Endodermal cell (in vitro differentiated cells): Measurements from ENCODE around the gene TLR3. TPM values are rescaled to one million over a fixed set of nuclear protein-coding genes. Genes with fewer than 3 reads are reported as not detected.

Experiments used
- DNase-seq: peaks from one replicate; pipeline ENCODE4 v3.0.0-alpha.2; 2017
- H3K27ac ChIP-seq: 2 replicates; pipeline ENCODE4 v1.5.1; 2013; ENCODE audit warnings: mild to moderate bottlenecking, low read depth, low read length, moderate library complexity
- H3K27me3 ChIP-seq: 2 replicates; pipeline ENCODE4 v1.6.1; 2013; ENCODE audit warnings: mild to moderate bottlenecking, low read length, moderate library complexity; ENCODE audit not compliant: insufficient read depth, control insufficient read depth, poor library complexity, severe bottlenecking
- H3K36me3 ChIP-seq: 2 replicates; pipeline ENCODE4 v1.7.0; 2013; ENCODE audit warnings: mild to moderate bottlenecking, low read length, moderate library complexity; ENCODE audit not compliant: control insufficient read depth, insufficient read depth
- H3K4me1 ChIP-seq: one replicate; pipeline ENCODE4 v1.7.0; 2013; ENCODE audit warnings: low read length; ENCODE audit not compliant: control insufficient read depth, insufficient read depth
- H3K4me3 ChIP-seq: 2 replicates; pipeline ENCODE4 v1.5.1; 2013; ENCODE audit warnings: mild to moderate bottlenecking, low read length, moderate library complexity
- H3K9ac ChIP-seq: 2 replicates; pipeline ENCODE4 v1.6.1; 2013; ENCODE audit warnings: mild to moderate bottlenecking, low read length, moderate library complexity; ENCODE audit not compliant: poor library complexity, severe bottlenecking; ENCODE audit errors: extremely low read depth
- H3K9me3 ChIP-seq: 2 replicates; pipeline ENCODE4 v1.6.1; 2013; ENCODE audit warnings: mild to moderate bottlenecking, low read length, moderate library complexity; ENCODE audit not compliant: control insufficient read depth
- H3K27ac Mint-ChIP-seq: 2 replicates; pipeline ENCODE4 v1.8.0; 2020; ENCODE audit warnings: mixed read lengths
- H3K27me3 Mint-ChIP-seq: 2 replicates; pipeline ENCODE4 v1.8.0; 2021; ENCODE audit warnings: mild to moderate bottlenecking, mixed read lengths; ENCODE audit not compliant: insufficient read depth
- H3K36me3 Mint-ChIP-seq: 2 replicates; pipeline ENCODE4 v1.8.0; 2020; ENCODE audit warnings: low read depth, mixed read lengths
- H3K4me1 Mint-ChIP-seq: 2 replicates; pipeline ENCODE4 v1.8.0; 2020; ENCODE audit warnings: mixed read lengths
- H3K4me3 Mint-ChIP-seq: 2 replicates; pipeline ENCODE4 v1.8.0; 2020; ENCODE audit warnings: mild to moderate bottlenecking, moderate library complexity, mixed read lengths
- H3K9me3 Mint-ChIP-seq: 2 replicates; pipeline ENCODE4 v1.8.0; 2020; ENCODE audit warnings: mild to moderate bottlenecking, mixed read lengths
- WGBS, 2 experiments: methylation state at CpG; one replicate each; pipeline versions ENCODE4 v1.1.5 to v1.1.7; 2013; ENCODE audit warnings: missing lambda C conversion rate in 2 of 2, mixed read lengths in 1 of 2; ENCODE audit not compliant: insufficient coverage in 1 of 2, insufficient read length in 1 of 2; 5-methylcytosine and 5-hydroxymethylcytosine counted together
- total RNA-seq, 2 donors: library from RNA; stranded (reverse); fragmentation: NEBNext Ultra II Directional in 1 of 2; extraction: Animal tissue kit (Norgen Biotek cat#: 25700) in 1 of 2; gene quantifications; 2 replicates in 1 of 2; 3 replicates in 1 of 2; pipeline ENCODE4 v1.2.1, GENCODE V29; 2021
- TF ChIP-seq, protein P1 (sequence below): fragments of 200-600 bp; sonication (generic); conservative IDR thresholded peaks from 2 replicates; pipeline ENCODE4 v1.5.0; 2021; ENCODE audit warnings: antibody characterized with exemption, mild to moderate bottlenecking

The TLR3 gene
- total RNA-seq, 2 donors from 2014 or later: 0.26 TPM; not detected in 1

DNA sequence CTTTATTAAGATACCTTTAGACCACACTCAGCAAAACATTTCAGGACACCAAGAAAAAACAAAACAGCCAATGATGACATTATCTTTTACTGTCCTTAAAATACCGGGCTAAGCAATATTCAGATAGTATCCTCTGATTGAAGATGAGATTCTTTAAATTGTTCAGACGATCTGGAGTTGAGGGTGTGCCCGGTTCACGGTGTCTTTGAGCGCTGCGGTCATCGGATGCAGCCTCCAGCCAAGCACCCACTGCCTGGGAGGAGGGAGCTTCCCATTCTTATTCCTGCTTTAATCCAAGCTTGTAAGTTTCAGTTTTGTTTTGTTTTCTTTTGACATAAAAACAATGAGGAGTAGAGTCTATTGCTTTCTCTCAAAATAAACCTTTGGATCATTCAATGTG, 49.6 kb downstream of the TLR3 start:
- Histone ChIP-seq H3K4me1 (no peaks in the 10 kb centered on the region), H3K9ac (no peak overlapping the region), H3K4me3 (no peak overlapping the region), H3K36me3 (no peaks in the 10 kb centered on the region), H3K9me3 (no peaks in the 10 kb centered on the region), H3K27ac (no peak overlapping the region), H3K27me3 (no peaks in the 10 kb centered on the region)
- Mint-ChIP-seq H3K4me1 (no peaks in the 10 kb centered on the region), H3K4me3 (no peak overlapping the region), H3K9me3 (no peaks in the 10 kb centered on the region), H3K27ac (no peak overlapping the region), H3K36me3 (no peaks in the 10 kb centered on the region), H3K27me3 (peaks cover 1% of the 10 kb centered on the region)
- DNase-seq: no peak
- 68 to 75% methylated on average over 7 of the region's 7 CpGs for WGBS, 2 experiments
- TF ChIP-seq, protein P1, sequence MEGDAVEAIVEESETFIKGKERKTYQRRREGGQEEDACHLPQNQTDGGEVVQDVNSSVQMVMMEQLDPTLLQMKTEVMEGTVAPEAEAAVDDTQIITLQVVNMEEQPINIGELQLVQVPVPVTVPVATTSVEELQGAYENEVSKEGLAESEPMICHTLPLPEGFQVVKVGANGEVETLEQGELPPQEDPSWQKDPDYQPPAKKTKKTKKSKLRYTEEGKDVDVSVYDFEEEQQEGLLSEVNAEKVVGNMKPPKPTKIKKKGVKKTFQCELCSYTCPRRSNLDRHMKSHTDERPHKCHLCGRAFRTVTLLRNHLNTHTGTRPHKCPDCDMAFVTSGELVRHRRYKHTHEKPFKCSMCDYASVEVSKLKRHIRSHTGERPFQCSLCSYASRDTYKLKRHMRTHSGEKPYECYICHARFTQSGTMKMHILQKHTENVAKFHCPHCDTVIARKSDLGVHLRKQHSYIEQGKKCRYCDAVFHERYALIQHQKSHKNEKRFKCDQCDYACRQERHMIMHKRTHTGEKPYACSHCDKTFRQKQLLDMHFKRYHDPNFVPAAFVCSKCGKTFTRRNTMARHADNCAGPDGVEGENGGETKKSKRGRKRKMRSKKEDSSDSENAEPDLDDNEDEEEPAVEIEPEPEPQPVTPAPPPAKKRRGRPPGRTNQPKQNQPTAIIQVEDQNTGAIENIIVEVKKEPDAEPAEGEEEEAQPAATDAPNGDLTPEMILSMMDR: no peak

DNA sequence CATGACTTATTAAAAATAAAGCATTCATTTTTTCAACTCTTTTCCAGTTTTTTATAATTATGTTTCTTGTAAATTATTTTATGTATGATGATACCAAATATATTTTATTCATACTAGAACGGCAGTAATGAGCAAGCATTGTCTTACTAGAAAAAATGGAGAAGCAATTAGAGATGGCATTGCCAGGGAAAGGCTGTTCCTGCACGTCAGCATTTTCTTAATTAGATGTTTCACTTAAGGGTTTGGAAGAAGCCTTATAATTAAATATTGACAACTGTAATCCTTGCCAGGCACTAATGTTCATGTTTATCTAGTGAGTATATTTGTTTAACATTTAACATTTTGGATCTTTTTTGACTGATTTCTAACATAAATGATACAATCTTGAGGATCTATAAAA, 52.1 kb downstream of the TLR3 start:
- TF ChIP-seq, protein P1: no peak
- Histone ChIP-seq H3K36me3 (no peaks in the 10 kb centered on the region), H3K27me3 (no peaks in the 10 kb centered on the region), H3K4me3 (no peak overlapping the region), H3K4me1 (no peaks in the 10 kb centered on the region), H3K27ac (no peak overlapping the region), H3K9ac (no peak overlapping the region), H3K9me3 (no peaks in the 10 kb centered on the region)
- Mint-ChIP-seq H3K4me3 (no peak overlapping the region), H3K27ac (no peak overlapping the region), H3K36me3 (no peaks in the 10 kb centered on the region), H3K9me3 (no peaks in the 10 kb centered on the region), H3K4me1 (no peaks in the 10 kb centered on the region), H3K27me3 (peaks cover 1% of the 10 kb centered on the region)
- no peak for DNase-seq
- 93 to 100% methylated on average over 1 to 2 of the region's 2 CpGs for WGBS, 2 experiments

DNA sequence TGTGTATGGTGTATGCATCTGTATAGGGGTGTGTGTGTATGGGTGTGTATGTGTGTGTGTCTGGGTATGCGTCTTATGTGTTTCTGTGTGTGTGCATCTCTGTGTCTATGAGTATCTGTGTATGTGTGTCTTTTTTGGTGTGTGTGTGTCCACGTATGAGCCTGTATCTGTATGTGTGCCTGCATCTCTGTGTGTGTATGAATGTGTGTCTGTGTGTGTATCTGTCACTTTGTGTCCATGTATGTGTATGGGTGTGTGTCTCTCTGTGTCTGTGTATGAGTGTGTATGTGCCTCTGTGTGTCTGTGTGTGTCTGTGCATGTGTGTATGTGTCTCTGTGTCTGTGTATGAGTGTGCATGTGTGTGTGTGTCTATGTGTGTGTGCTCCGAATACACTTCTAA, 59.9 kb downstream of the TLR3 start:
- WGBS, 2 experiments: 87% methylated on average over 3 of the region's 3 CpGs; no CpG with 5 or more reads in 1 of the 2 experiments
- Mint-ChIP-seq H3K4me1 (peaks cover 11% of the 10 kb centered on the region), H3K27ac (no peak overlapping the region), H3K9me3 (no peaks in the 10 kb centered on the region), H3K36me3 (no peaks in the 10 kb centered on the region), H3K27me3 (no peaks in the 10 kb centered on the region), H3K4me3 (no peak overlapping the region)
- no peaks in the 10 kb centered on the region for H3K36me3 ChIP-seq
- TF ChIP-seq, protein P1: no peak
- no peak overlapping the region for H3K27ac ChIP-seq
- H3K9ac ChIP-seq: no peak overlapping the region
- DNase-seq: no peak
- no peaks in the 10 kb centered on the region for H3K27me3 ChIP-seq
- H3K4me1 ChIP-seq: no peaks in the 10 kb centered on the region
- H3K4me3 ChIP-seq: no peak overlapping the region
- H3K9me3 ChIP-seq: no peaks in the 10 kb centered on the region
